ENCODE data around the gene SLC35F3. TPM values are rescaled to one million over a fixed set of nuclear protein-coding genes. Genes with fewer than 3 reads are reported as not detected.

SLC35F3 gene
- total and polyA plus RNA-seq, 9 of the 15 experiments (the other 6 are each of a cell fraction or from before 2014, with no cell fraction given) = 0.04 to 0.07 (median 0.04) TPM; not detected in 6

- TF ChIP-seq CHD7 (IDR thresholded peaks at IDR 0.05; ENCODE audit: low read depth, low read length) (no peak), ZNF75A (CRISPR knock-in tag; IDR thresholded peaks at IDR 0.05) (no peak)
Measured at GRCh38 chr1:234199476-234200127, 295.1 kb downstream of the SLC35F3 start (continued).

Measured in K562 (cell line).